GM18909 (cell line): ENCODE measurements around the gene LRRC34.
A peak's percentile ranks its signal among the peaks of the same experiment; 100 is the strongest.

ENCODE experiments used
- ATAC-seq: cut with Tn5 transposase; IDR thresholded peaks from one replicate; pipeline ENCODE4 v1.9.1; 2021; ENCODE audit warnings: mild to moderate bottlenecking; ENCODE audit not compliant: unreplicated experiment, poor library complexity

The LRRC34 gene

DNA sequence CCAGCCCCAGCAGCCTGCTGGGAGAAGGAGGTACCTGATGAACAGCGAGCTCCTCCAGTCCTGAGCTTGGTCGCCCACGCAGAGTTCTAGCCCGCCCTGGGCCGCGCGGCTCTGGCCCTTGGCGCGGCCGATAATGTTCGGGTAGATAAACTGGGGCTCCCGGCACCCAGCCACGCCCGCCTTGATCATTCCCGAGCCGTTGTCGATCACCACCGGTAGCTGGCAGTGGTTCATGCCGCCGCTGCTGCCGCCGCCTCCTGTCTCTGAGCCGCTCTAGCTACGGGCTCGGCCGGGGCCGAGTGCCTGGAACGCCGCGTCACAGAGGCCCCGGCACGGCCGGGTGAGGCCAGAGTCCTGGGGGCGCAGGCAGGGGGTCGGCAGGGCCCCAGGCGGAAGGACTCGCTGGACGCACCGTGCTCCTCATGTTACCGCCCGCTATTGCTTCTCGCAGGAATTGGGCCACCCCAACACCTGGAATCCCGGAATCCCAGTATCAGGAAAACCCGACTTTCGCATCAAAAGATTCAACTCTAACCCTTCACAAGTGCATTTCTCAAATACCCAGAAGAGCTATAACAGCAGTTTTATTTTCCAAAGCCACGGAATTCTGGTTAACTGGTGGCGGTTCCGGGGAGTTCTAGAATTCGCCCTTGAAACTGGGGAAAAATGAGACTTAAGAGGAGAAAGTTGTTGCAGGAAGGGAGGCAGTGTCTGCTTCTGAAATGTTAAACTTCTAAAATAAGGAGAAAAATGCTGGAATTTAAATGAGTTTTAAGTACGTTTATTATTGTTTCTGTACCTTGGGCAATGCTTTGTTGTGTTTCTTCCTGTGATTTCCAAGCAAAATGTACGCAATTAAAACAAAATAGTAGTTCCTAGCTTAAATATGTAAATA is 43.2 kb downstream of the LRRC34 start, which contains the start of gene ACTRT3:
ACTRT3 (minus strand) TSS at position 275 of the 895 bp plus-strand sequence; CDS start at position 234, 41 bp downstream.
- peak; percentile 26 for ATAC-seq

DNA sequence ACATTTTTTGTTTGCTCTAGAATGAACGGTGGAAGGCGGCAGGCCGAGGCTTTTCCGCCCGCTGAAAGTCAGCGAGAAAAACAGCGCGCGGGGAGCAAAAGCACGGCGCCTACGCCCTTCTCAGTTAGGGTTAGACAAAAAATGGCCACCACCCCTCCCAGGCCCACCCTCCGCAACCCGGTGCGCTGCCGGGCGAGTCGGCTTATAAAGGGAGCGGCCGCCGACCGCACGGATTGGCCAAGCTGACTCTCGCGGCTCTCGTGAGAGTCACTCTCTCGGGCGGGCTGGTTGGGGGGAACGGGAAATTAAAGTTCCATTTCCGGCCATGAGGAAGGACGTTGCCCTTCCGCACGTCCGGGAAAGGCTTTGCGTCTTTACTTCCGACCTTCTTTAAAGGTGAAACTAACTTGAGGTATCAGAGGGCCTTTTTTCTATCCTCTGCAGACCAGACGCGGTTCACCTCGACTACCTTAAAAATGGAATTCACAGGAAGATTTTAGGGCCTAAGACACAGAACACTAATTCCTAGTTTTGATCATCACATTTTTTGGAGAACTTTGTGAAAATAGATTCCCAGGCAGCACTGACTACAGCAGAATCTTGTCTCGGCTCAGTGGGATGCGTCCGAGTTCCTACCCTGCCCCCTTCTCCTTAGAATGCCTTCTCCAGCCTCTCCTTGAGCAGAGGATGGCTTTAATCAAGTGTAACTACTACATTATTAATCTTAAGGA is 47.7 kb downstream of the LRRC34 start, which contains the start of gene TERC:
TERC (minus strand) TSS at position 179 of the 731 bp plus-strand sequence.
- ATAC-seq = peak; percentile 85

DNA sequence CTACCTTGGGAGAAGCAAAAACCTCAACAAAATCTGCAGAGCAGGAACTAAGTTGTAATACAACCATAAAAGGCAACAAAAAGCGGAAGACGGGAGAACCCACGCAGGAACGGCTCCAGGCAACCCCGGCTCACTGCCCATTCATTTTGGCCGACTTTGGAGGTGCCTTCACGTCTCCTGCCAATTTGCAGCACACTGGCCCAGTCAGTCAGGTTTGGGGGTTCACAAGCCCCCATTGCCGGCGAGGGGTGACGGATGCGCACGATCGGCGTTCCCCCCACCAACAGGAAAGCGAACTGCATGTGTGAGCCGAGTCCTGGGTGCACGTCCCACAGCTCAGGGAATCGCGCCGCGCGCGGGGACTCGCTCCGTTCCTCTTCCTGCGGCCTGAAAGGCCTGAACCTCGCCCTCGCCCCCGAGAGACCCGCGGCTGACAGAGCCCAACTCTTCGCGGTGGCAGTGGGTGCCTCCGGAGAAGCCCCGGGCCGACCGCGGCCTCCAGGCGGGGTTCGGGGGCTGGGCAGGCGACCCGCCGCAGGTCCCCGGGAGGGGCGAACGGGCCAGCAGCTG is 48.3 kb downstream of the LRRC34 start:
- ATAC-seq = peak; percentile 42

DNA sequence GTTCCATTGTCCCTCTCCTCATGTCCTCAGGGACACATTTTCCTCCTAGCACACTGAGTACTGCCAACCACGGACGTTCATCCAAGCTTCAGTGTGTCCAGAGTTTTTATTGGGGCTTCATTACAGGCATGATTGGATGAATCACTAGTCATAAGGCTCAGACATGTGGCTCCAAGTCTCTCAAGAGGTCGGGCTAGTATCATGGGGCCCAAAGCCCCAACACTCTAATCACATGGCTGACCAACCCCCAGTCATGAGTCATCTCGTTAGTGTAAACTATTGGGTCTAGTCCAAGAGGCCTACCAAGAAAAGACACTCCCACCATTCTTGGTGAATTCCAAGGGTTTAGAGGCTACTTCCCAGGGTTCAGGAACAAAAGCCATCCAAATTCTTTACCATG is 52.2 kb downstream of the LRRC34 start:
- no peak for ATAC-seq

DNA sequence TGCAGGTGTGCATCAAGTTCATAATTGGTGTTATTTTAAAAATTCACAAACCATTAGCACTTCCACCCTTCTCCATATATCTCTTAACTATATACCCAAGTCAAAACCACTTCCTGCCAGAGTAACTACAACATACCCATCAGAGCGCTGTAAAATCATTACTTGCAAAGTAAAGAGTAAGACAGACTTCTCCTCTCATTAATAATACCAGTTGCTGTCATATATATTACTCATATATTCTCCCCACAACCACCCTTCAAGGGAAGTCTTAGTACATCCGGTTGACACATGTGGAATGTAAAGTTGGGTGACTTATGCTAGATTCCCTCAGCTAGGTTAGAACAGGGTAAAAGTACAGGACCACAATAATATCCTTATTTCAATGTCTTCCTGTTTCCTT is 53.4 kb downstream of the LRRC34 start:
- ATAC-seq = peak; percentile 73

DNA sequence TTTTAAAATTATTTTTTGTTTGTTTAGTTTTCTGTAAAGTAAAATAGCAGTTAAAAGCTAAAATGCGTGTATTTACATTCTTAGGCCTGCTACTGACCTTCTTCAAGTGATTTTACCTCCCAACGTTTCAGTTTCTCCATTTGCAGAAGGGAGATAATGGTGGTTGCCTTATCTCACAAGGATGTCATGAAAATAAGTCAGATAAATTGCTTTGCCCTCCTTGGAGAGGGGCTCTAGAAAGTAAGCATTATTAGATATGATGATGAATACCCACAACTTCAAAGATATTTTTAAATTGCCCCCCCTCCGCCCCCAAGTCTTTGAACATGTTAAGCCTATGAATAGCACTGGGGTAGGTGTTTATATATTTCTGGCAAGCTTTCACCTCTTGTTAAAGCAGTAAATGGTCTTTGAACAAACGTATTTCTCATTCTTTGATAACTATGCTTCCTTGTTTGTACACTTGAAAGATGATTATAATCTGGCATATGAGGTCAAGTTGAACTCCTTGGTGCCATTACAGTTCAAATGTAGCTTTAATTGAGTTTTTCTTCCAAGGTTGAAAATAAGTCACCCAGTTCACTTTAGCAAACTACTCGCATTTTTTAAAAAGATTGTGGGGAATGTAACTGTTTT is 54.2 kb downstream of the LRRC34 start:
- no peak for ATAC-seq

DNA sequence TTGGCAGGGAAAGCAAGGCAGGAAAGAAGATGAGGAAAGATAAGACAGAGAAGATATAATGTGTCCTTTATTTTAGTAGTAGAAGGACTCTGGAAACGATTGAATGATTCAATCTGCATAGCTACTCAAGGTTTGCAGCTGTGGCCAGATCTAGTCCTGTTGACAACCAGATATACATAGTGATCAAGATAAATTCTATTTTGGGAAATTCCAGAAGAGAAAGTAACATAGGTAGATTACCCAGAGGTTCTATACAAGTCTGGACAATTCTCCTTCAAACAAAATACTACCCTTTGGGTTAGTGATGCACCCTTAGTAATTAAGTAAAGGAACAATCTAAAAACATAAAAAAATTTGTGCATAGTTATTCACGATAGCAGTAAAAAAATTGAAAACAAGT is 57.2 kb downstream of the LRRC34 start:
- no peak for ATAC-seq

DNA sequence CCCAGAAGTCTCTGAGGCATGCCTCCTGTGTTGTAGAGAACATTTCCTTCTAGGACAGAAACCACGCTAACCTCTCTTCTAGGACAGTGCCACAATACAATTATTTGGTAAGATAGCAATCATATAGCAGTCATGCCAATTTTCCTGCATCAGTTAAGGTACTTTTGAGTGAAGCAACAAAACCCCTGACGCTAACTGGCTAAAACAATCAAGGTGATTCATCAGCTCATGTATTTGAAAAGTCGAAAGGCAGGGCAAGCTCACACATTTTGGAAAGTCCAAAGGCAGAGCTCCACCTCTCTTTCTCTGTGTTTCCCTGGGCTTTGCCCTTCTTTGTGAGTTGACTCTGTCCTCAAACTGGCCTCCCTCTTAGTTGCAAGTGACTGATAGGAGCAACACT is 58.0 kb downstream of the LRRC34 start:
- ATAC-seq = no peak

DNA sequence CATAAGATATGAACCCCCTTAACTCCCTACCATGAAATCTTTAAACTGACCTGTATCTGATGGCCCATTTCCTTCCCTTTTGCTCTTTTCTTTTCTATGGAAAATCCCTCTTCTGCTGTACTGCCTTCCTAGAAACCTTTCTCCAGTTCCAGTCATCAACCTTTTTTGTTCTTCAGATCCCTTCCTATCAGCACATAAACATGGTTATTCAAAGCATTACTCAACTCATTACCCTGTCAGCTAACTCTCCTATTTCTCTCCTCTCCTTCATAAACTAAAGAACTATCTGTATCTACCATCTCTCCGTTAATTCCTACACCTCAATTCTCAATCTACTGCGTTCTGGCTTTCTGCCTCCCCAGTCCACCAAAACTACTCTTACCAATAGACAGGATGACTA is 60.8 kb downstream of the LRRC34 start:
- ATAC-seq = no peak

DNA sequence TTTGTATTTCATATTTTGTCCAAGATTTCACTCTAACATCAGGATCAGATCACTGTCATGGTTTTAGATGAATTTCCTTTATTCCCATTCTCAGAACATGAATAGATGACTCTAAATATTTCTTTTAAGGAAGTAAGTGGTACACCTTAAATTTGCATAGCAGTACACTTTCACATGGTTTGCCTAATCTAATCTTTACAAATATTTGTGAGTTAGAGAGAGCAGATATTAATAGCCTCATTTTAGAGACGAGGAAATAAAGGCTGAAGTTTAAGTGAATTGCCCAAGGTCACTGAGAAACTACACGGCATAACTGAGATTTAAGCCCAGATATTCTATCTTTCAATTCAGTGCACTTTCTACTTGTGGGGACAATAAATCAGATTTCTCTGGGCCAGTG is 62.0 kb downstream of the LRRC34 start:
- peak; percentile 42 for ATAC-seq

DNA sequence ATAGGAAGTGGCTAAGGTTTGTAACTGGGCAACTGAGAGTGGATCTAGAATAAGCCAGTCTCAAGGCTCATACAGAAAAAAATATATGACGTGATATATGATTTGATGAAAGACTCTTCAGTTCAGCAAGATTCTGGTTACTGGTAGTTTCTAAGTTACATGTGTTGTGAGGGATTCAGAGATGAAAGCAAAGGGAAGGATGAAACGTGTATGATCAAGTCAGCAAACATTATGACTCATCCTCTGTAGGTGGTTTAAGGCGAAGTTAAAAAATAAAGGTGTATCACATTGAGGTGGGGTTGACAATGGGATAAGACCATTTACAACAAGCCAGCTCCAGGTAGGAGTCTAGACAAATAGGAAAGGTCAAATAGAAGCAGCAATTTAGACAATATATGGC is 64.0 kb downstream of the LRRC34 start:
- ATAC-seq = no peak

DNA sequence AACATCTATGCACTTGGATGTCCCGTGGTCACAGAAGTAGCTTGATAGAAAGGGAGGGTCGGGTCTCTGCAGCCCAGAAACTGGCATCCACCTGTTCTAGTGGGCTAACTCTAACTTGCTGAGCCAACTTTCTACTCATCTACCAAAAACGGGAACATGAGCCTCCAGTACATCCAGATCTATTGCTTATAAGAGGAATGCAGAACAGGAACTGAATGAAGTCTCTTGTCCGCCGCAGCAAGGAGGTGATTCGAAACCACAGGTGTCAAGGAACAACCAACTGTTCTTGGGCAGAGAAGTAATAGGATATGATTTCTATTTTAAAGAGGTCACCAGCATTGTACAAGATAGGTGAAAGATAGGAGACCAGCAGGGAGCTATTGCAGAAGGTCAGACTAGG is 65.8 kb downstream of the LRRC34 start:
- no peak for ATAC-seq

DNA sequence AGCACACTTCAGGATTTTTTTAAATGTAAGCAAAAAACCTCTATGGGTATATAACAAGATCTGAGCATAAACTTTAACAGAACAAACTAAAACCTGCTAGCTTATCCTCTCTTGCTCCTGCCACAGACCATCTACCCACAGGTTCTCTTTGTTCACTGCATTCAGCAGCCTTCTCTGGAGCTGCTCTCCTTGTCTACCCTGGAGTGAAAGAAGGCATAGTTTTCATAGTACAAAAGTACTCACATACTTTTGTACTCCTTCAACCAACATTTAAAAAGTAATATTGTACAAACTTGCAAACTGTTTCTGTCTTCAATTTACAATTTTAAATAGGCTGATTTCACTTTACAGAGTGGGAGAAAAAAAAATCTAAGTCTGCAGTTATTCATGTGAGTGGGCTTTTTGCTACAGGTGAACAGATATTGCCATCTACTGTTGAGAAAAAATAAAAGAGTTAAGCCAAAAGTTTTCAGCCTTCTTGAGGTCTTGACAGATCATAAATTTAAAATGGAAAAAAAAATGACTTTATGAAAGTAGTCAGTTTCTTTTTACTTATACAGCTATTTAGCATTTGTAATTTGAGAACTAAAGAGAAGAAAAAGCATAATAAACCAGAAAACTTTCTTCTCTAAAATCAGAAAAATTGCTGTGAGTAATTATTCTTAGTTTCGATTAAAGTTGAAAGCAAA is 68.2 kb downstream of the LRRC34 start:
- no peak for ATAC-seq
